ENCODE results near the gene SPTY2D1. TPM values are rescaled to one million over a fixed set of nuclear protein-coding genes. Genes with fewer than 3 reads are reported as not detected.
"Not testable (repeated sequence)": the region's sequence is repeated elsewhere in the genome, so short reads cannot be mapped to it uniquely, and the experiment has no call there.

SPTY2D1 gene
- total RNA-seq: 10 to 100 TPM; 12.6 to 32.8 (median 23.2) TPM

- H3K36me3 ChIP-seq: no peaks in the 10 kb centered on the region
- peaks cover 0 to 11% of the 10 kb centered on the region in 2 donors for H3K4me1 ChIP-seq
- TF ChIP-seq CTCF (IDR thresholded peaks at IDR 0.05) (peak in 2 of 4 experiments; percentile 20 to 41), POLR2A (IDR thresholded peaks at IDR 0.05) (peak; percentile 89 to 90)
- intact Hi-C loops (cut with DNase I; ENCODE audit: low total_unique reads): loop anchor here (10.0 kb wide), 1 partner anchor 70 kb away; no protein-coding TSS in a partner anchor
- H3K27ac ChIP-seq: peak within 1 kb of the TSS; percentile 92 to 95
- peak; percentile 99 to 100 for DNase-seq
- no peaks in the 10 kb centered on the region for H3K27me3 ChIP-seq
- no peaks in the 10 kb centered on the region for H3K9me3 ChIP-seq
- H3K4me3 ChIP-seq: peak within 1 kb of the TSS; percentile 81 to 82
These were observed at the start of gene SPTY2D1 for GRCh38 chr11:18634140-18635032. Gene SPTY2D1 (minus strand): TSS chr11:18634342. CDS start chr11:18634257, 85 bp downstream.

- no peaks in the 10 kb centered on the region for H3K36me3 ChIP-seq
- H3K4me3 ChIP-seq: no peak overlapping the region
- DNase-seq: no peak
- no peaks in the 10 kb centered on the region for H3K9me3 ChIP-seq
- no peaks in the 10 kb centered on the region for H3K27me3 ChIP-seq
- H3K27ac ChIP-seq: no peak overlapping the region
- TF ChIP-seq CTCF (IDR thresholded peaks at IDR 0.05) (no peak), POLR2A (IDR thresholded peaks at IDR 0.05) (no peak)
- no peaks in the 10 kb centered on the region for H3K4me1 ChIP-seq
- intact Hi-C loops (cut with DNase I; ENCODE audit: low total_unique reads): no loop called here
These were observed 48.3 kb upstream of the SPTY2D1 start for GRCh38 chr11:18682466-18682865.

- H3K27me3 ChIP-seq; intact Hi-C loops (cut with DNase I; ENCODE audit: low total_unique reads); DNase-seq; H3K4me3 ChIP-seq; H3K9me3 ChIP-seq; H3K4me1 ChIP-seq; H3K36me3 ChIP-seq; H3K27ac ChIP-seq: not testable (repeated sequence)
These were observed 47.8 kb upstream of the SPTY2D1 start for GRCh38 chr11:18681949-18682348.

- H3K36me3 ChIP-seq: no peaks in the 10 kb centered on the region
- H3K9me3 ChIP-seq: no peaks in the 10 kb centered on the region
- H3K27ac ChIP-seq: no peak overlapping the region
- no peak for TF ChIP-seq CTCF (IDR thresholded peaks at IDR 0.05)
- TF ChIP-seq POLR2A (IDR thresholded peaks at IDR 0.05): no peak
- no peaks in the 10 kb centered on the region for H3K4me1 ChIP-seq
- no peak for DNase-seq
- intact Hi-C loops (cut with DNase I; ENCODE audit: low total_unique reads): no loop called here
- H3K4me3 ChIP-seq: no peak overlapping the region
- no peaks in the 10 kb centered on the region for H3K27me3 ChIP-seq
These were observed 43.4 kb upstream of the SPTY2D1 start for GRCh38 chr11:18677560-18677959.

GRCh38 chr11:18676803-18677202, 42.7 kb upstream of the SPTY2D1 start:
- H3K4me3 ChIP-seq: no peak overlapping the region
- no peak for DNase-seq
- no peak overlapping the region for H3K27ac ChIP-seq
- intact Hi-C loops (cut with DNase I; ENCODE audit: low total_unique reads): no loop called here
- no peaks in the 10 kb centered on the region for H3K4me1 ChIP-seq
- no peaks in the 10 kb centered on the region for H3K36me3 ChIP-seq
- TF ChIP-seq CTCF (IDR thresholded peaks at IDR 0.05) (no peak), POLR2A (IDR thresholded peaks at IDR 0.05) (no peak)
- H3K27me3 ChIP-seq: no peaks in the 10 kb centered on the region
- H3K9me3 ChIP-seq: no peaks in the 10 kb centered on the region

- DNase-seq; intact Hi-C loops (cut with DNase I; ENCODE audit: low total_unique reads); H3K9me3 ChIP-seq; H3K4me3 ChIP-seq; H3K27ac ChIP-seq; H3K27me3 ChIP-seq; H3K36me3 ChIP-seq; H3K4me1 ChIP-seq: not testable (repeated sequence)
These were observed 38.1 kb upstream of the SPTY2D1 start for GRCh38 chr11:18672209-18672608.
